ENCODE results near the gene DAB1.

The DAB1 gene

DNA sequence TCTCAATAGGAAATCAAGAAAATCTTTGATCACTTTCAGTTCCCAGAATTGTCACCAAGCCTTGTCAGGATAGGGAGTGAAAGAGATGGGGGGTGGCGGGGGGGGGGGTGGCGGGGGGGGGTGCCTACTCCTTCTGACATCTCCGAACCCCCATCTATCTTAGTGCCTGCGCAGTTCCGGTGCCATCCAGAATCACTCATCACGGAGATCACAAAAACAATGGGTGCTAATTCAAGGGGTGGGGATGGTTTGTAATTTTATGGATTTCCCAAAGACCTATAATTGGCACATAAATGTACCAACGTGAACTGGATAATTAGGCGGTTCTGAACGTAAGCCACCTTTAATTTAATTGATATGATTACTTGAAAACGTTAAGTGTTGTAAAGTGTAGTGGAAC, 2.1 kb downstream of the DAB1 start:
- Histone ChIP-seq H3K9me3 (ENCODE audit: control insufficient read depth, insufficient read depth, low read depth, low read length) (no peaks in the 10 kb centered on the region), H3K27ac (ENCODE audit: extremely low read depth, low read depth, low read length) (no peak overlapping the region), H3K36me3 (ENCODE audit: control insufficient read depth in 2 of 2, insufficient read depth in 1 of 2, low read length in 2 of 2) (no peaks in the 10 kb centered on the region), H3K4me1 (ENCODE audit: control insufficient read depth, insufficient read depth, low read length) (no peaks in the 10 kb centered on the region), H3K4me3 (ENCODE audit: low read depth, low read length) (peak overlapping the region; percentile 49)
- ChIA-PET CTCF (interaction anchor here (0.7 kb wide), 1 partner anchor 198 kb away, joined by 3 read pairs; no protein-coding TSS in a partner anchor), POLR2A (interaction anchor here (1.3 kb wide), 1 partner anchor 44 kb away, joined by 4 read pairs; no protein-coding TSS in a partner anchor)
- TF ChIP-seq ZNF121 (tag by site-specific recombination; IDR thresholded peaks at IDR 0.05), result no peak
- 0 out of 2 replicates have a peak, but pooled peaks have one; percentile 28 for TF ChIP-seq SP7 (tag by site-specific recombination; IDR thresholded peaks at IDR 0.05)
- no peak for TF ChIP-seq ZNF114 (tag by site-specific recombination; IDR thresholded peaks at IDR 0.05)

GRCh38 chr1:57420981-57421785, 2.7 kb downstream of the DAB1 start:
- ChIA-PET CTCF (interaction anchor here (1.3 kb wide), 1 partner anchor 589 kb away, joined by 3 read pairs; no protein-coding TSS in a partner anchor), POLR2A (interaction anchor here (1.3 kb wide), 1 partner anchor 43 kb away, joined by 4 read pairs; no protein-coding TSS in a partner anchor)
- Histone ChIP-seq H3K9me3 (ENCODE audit: control insufficient read depth, insufficient read depth, low read depth, low read length) (no peaks in the 10 kb centered on the region), H3K36me3 (ENCODE audit: control insufficient read depth in 2 of 2, insufficient read depth in 1 of 2, low read length in 2 of 2) (no peaks in the 10 kb centered on the region), H3K27ac (ENCODE audit: extremely low read depth, low read depth, low read length) (no peak overlapping the region), H3K4me3 (ENCODE audit: low read depth, low read length) (no peak overlapping the region), H3K4me1 (ENCODE audit: control insufficient read depth, insufficient read depth, low read length) (no peaks in the 10 kb centered on the region)
- TF ChIP-seq BCL11A (tag by site-specific recombination; IDR thresholded peaks at IDR 0.05; ENCODE audit: low read depth) (no peak), TCF7L2 (IDR thresholded peaks at IDR 0.05; ENCODE audit: borderline replicate concordance, low read depth, low read length) (no peak), ZNF555 (tag by site-specific recombination; conservative IDR thresholded peaks at IDR 0.05) (no peak), ZNF404 (tag by site-specific recombination; IDR thresholded peaks at IDR 0.05) (no peak), OSR2 (tag by site-specific recombination; IDR thresholded peaks at IDR 0.05) (no peak), ZNF707 (tag by site-specific recombination; IDR thresholded peaks at IDR 0.05) (no peak), ZNF23 (tag by site-specific recombination; IDR thresholded peaks at IDR 0.05; ENCODE audit: borderline replicate concordance) (no peak), SP3 (tag by site-specific recombination; IDR thresholded peaks at IDR 0.05) (no peak), SCRT1 (tag by site-specific recombination; IDR thresholded peaks at IDR 0.05; ENCODE audit: borderline replicate concordance) (no peak), ZNF830 (tag by site-specific recombination; IDR thresholded peaks at IDR 0.05; ENCODE audit: low read depth) (no peak), ZSCAN30 (tag by site-specific recombination; IDR thresholded peaks at IDR 0.05) (no peak), ZNF629 (tag by site-specific recombination; IDR thresholded peaks at IDR 0.05) (no peak), ZNF530 (tag by site-specific recombination; IDR thresholded peaks at IDR 0.05; ENCODE audit: low read depth) (no peak), SALL2 (tag by site-specific recombination; IDR thresholded peaks at IDR 0.05; ENCODE audit: borderline replicate concordance) (no peak), ZNF654 (tag by site-specific recombination; IDR thresholded peaks at IDR 0.05; ENCODE audit: low read depth) (no peak), ZNF585B (tag by site-specific recombination; IDR thresholded peaks at IDR 0.05) (no peak)

DNA sequence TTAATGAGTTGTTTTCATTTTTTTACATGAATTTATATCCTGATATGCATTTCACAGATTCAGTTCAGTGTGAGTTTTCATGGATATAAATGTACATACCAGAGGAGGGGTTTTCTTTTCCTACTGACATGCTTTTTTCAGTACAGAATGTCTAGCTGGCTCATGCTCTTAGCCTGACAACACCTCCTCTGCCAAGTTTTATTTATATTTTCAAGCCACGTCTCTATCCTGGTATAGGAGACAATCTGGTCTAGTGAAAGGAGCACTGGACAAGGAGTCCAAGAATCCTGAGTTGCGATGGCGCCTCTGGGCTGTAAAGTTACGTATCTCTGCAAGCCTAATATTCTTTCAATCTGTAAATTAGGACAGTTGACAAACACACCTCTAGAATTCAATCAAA, 4.9 kb downstream of the DAB1 start:
- no peak overlapping the region for H3K27ac ChIP-seq (ENCODE audit: extremely low read depth, low read depth, low read length)
- no peak overlapping the region for H3K4me3 ChIP-seq (ENCODE audit: low read depth, low read length)
- H3K9me3 ChIP-seq (ENCODE audit: control insufficient read depth, insufficient read depth, low read depth, low read length), result no peaks in the 10 kb centered on the region
- H3K4me1 ChIP-seq (ENCODE audit: control insufficient read depth, insufficient read depth, low read length), result no peaks in the 10 kb centered on the region
- POLR2A ChIA-PET, result no interaction called here
- CTCF ChIA-PET, result no interaction called here
- no peaks in the 10 kb centered on the region for H3K36me3 ChIP-seq (ENCODE audit: control insufficient read depth in 2 of 2, insufficient read depth in 1 of 2, low read length in 2 of 2)
- TF ChIP-seq OSR2 (tag by site-specific recombination; IDR thresholded peaks at IDR 0.05) (no peak), HOXA7 (CRISPR knock-in tag; IDR thresholded peaks at IDR 0.05; ENCODE audit: borderline replicate concordance) (no peak), ZNF747 (tag by site-specific recombination; IDR thresholded peaks at IDR 0.05) (no peak), ZNF776 (tag by site-specific recombination; IDR thresholded peaks at IDR 0.05; ENCODE audit: borderline replicate concordance) (no peak), ZNF394 (tag by site-specific recombination; IDR thresholded peaks at IDR 0.05; ENCODE audit: borderline replicate concordance) (no peak), SP7 (tag by site-specific recombination; IDR thresholded peaks at IDR 0.05) (no peak), ZNF23 (tag by site-specific recombination; IDR thresholded peaks at IDR 0.05; ENCODE audit: borderline replicate concordance) (no peak), ZNF362 (tag by site-specific recombination; IDR thresholded peaks at IDR 0.05) (no peak)
- TF ChIP-seq, protein P1, sequence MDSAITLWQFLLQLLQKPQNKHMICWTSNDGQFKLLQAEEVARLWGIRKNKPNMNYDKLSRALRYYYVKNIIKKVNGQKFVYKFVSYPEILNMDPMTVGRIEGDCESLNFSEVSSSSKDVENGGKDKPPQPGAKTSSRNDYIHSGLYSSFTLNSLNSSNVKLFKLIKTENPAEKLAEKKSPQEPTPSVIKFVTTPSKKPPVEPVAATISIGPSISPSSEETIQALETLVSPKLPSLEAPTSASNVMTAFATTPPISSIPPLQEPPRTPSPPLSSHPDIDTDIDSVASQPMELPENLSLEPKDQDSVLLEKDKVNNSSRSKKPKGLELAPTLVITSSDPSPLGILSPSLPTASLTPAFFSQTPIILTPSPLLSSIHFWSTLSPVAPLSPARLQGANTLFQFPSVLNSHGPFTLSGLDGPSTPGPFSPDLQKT (IDR thresholded peaks at IDR 0.05; ENCODE audit: borderline replicate concordance, low read depth, low read length), result no peak
- TF ChIP-seq, protein P2, sequence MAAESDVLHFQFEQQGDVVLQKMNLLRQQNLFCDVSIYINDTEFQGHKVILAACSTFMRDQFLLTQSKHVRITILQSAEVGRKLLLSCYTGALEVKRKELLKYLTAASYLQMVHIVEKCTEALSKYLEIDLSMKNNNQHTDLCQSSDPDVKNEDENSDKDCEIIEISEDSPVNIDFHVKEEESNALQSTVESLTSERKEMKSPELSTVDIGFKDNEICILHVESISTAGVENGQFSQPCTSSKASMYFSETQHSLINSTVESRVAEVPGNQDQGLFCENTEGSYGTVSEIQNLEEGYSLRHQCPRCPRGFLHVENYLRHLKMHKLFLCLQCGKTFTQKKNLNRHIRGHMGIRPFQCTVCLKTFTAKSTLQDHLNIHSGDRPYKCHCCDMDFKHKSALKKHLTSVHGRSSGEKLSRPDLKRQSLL (tag by site-specific recombination; IDR thresholded peaks at IDR 0.05), result no peak
- TF ChIP-seq, protein P3, sequence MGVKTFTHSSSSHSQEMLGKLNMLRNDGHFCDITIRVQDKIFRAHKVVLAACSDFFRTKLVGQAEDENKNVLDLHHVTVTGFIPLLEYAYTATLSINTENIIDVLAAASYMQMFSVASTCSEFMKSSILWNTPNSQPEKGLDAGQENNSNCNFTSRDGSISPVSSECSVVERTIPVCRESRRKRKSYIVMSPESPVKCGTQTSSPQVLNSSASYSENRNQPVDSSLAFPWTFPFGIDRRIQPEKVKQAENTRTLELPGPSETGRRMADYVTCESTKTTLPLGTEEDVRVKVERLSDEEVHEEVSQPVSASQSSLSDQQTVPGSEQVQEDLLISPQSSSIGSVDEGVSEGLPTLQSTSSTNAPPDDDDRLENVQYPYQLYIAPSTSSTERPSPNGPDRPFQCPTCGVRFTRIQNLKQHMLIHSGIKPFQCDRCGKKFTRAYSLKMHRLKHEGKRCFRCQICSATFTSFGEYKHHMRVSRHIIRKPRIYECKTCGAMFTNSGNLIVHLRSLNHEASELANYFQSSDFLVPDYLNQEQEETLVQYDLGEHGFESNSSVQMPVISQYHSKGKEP (tag by site-specific recombination; IDR thresholded peaks at IDR 0.05), result no peak
